ENCODE data around the gene ST8SIA5. TPM values are rescaled to one million over a fixed set of nuclear protein-coding genes. Genes with fewer than 3 reads are reported as not detected.

ST8SIA5 gene
- polyA plus RNA-seq, 3 donors: not detected

- Histone ChIP-seq H2AFZ (ENCODE audit: insufficient read depth, low read depth, low read length, poor library complexity, severe bottlenecking) (no peak overlapping the region), H3K4me3 (replicated peaks in 1 of 3; ENCODE audit: low read depth in 2 of 3, low read length in 3 of 3) (no peak overlapping the region), H4K20me1 (ENCODE audit: insufficient read depth, low read length) (no peaks in the 10 kb centered on the region), H3K79me2 (ENCODE audit: insufficient read depth, low read length) (no peaks in the 10 kb centered on the region), H3K27me3 (ENCODE audit: control insufficient read depth in 2 of 2, insufficient read depth in 2 of 2, low read length in 2 of 2) (no peaks in the 10 kb centered on the region), H3K4me1 (ENCODE audit: control insufficient read depth in 1 of 2, insufficient read depth in 2 of 2, low read length in 2 of 2) (peaks cover 20 to 30% of the 10 kb centered on the region in 2 donors), H3K4me2 (replicated peaks; ENCODE audit: extremely low read depth, low read length, poor library complexity, severe bottlenecking) (no peak overlapping the region), H3K27ac (ENCODE audit: low read depth in 1 of 2, low read length in 2 of 2) (no peak overlapping the region), H3K9ac (ENCODE audit: insufficient read depth, low read length, poor library complexity, severe bottlenecking) (no peak overlapping the region), H3K9me3 (replicated peaks in 1 of 2; ENCODE audit: control insufficient read depth in 1 of 2, insufficient read depth in 1 of 2, low read length in 2 of 2) (no peaks in the 10 kb centered on the region), H3K36me3 (replicated peaks in 1 of 2; ENCODE audit: control insufficient read depth in 1 of 2, insufficient read depth in 2 of 2, low read length in 2 of 2) (no peaks in the 10 kb centered on the region)
- Mint-ChIP-seq H3K36me3 (no peaks in the 10 kb centered on the region), H3K4me1 (peaks cover 35% of the 10 kb centered on the region), H3K4me3 (no peak overlapping the region), H3K27ac (peak overlapping the region in 1 of 7 donors; percentile 75), H3K9me3 (peaks cover 0 to 4% (median 0%) of the 10 kb centered on the region in 7 donors), H3K27me3 (ENCODE audit: low read depth in 3 of 3) (peaks cover 5 to 11% (median 10%) of the 10 kb centered on the region in 3 donors)
- no peak for DNase-seq
- no peak for TF ChIP-seq CTCF (IDR thresholded peaks at IDR 0.05)
- WGBS (ENCODE audit: insufficient coverage): no CpG with 5 or more reads among the region's 2 CpGs
- intact Hi-C loops (cut with micrococcal nuclease): no loop called here
Observed at GRCh38 chr18:46770708-46771107, 13.9 kb upstream of the ST8SIA5 start.

- Histone ChIP-seq H2AFZ (ENCODE audit: insufficient read depth, low read depth, low read length, poor library complexity, severe bottlenecking) (no peak overlapping the region), H3K27ac (ENCODE audit: low read depth in 1 of 2, low read length in 2 of 2) (no peak overlapping the region), H3K79me2 (ENCODE audit: insufficient read depth, low read length) (no peaks in the 10 kb centered on the region), H3K9me3 (replicated peaks in 1 of 2; ENCODE audit: control insufficient read depth in 1 of 2, insufficient read depth in 1 of 2, low read length in 2 of 2) (no peaks in the 10 kb centered on the region), H3K4me3 (replicated peaks in 1 of 3; ENCODE audit: low read depth in 2 of 3, low read length in 3 of 3) (no peak overlapping the region), H3K27me3 (ENCODE audit: control insufficient read depth in 2 of 2, insufficient read depth in 2 of 2, low read length in 2 of 2) (peaks cover 2 to 3% of the 10 kb centered on the region in 2 donors), H3K9ac (ENCODE audit: insufficient read depth, low read length, poor library complexity, severe bottlenecking) (no peak overlapping the region), H3K36me3 (replicated peaks in 1 of 2; ENCODE audit: control insufficient read depth in 1 of 2, insufficient read depth in 2 of 2, low read length in 2 of 2) (no peaks in the 10 kb centered on the region), H3K4me1 (ENCODE audit: control insufficient read depth in 1 of 2, insufficient read depth in 2 of 2, low read length in 2 of 2) (peaks cover 20 to 30% of the 10 kb centered on the region in 2 donors), H4K20me1 (ENCODE audit: insufficient read depth, low read length) (no peaks in the 10 kb centered on the region), H3K4me2 (replicated peaks; ENCODE audit: extremely low read depth, low read length, poor library complexity, severe bottlenecking) (no peak overlapping the region)
- no peak for TF ChIP-seq CTCF (IDR thresholded peaks at IDR 0.05)
- H3K36me3 Mint-ChIP-seq: no peaks in the 10 kb centered on the region
- peaks cover 5 to 19% (median 11%) of the 10 kb centered on the region in 3 donors for H3K27me3 Mint-ChIP-seq (ENCODE audit: low read depth in 3 of 3)
- H3K4me3 Mint-ChIP-seq: no peak overlapping the region
- peaks cover 34% of the 10 kb centered on the region for H3K4me1 Mint-ChIP-seq
- DNase-seq: no peak
- H3K27ac Mint-ChIP-seq: no peak overlapping the region
- WGBS (ENCODE audit: insufficient coverage): 90% methylated on average over 7 of the region's 9 CpGs
- intact Hi-C loops (cut with micrococcal nuclease): no loop called here
- peaks cover 0 to 4% (median 0%) of the 10 kb centered on the region in 7 donors for H3K9me3 Mint-ChIP-seq
Observed at GRCh38 chr18:46768166-46768921, 11.5 kb upstream of the ST8SIA5 start.

All from CD14-positive monocyte (primary cell).